HEK293T (cell line): Measurements from ENCODE around the gene AP2A1.

ENCODE experiments used
- CTCF ChIA-PET: fragments of 350-600 bp; formaldehyde crosslinking; extraction: SDS; loops from one replicate; lab custom pipeline; 2021; ENCODE audit warnings: antibody characterized with exemption, inconsistent platforms; lab: Yijun Ruan, JAX
- POLR2A ChIA-PET: fragments of 350-600 bp; formaldehyde crosslinking; extraction: SDS; loops from one replicate; lab custom pipeline; 2020; ENCODE audit warnings: antibody characterized with exemption, inconsistent platforms; lab: Yijun Ruan, JAX
- DNase-seq: peaks from one replicate; pipeline ENCODE4 v3.0.0; 2012; ENCODE audit warnings: mixed read lengths; ENCODE audit errors: extremely low spot score
- ARNT ChIP-seq: fragments of 450-650 bp; IDR thresholded peaks from 2 replicates; pipeline ENCODE4 v1.6.1; 2017; ENCODE audit warnings: mild to moderate bottlenecking
- BHLHE40 ChIP-seq: fragments of 450-650 bp; IDR thresholded peaks from 2 replicates; pipeline ENCODE4 v1.6.1; 2016; ENCODE audit warnings: mild to moderate bottlenecking, moderate library complexity, borderline replicate concordance
- CTBP1 ChIP-seq: fragments of 450-650 bp; IDR thresholded peaks from 2 replicates; pipeline ENCODE4 v1.6.1; 2016; ENCODE audit warnings: borderline replicate concordance
- ELF4 ChIP-seq: fragments of 450-650 bp; IDR thresholded peaks from 2 replicates; pipeline ENCODE4 v1.6.1; 2017; ENCODE audit warnings: antibody characterized with exemption
- FOXA1 ChIP-seq: fragments of 450-650 bp; IDR thresholded peaks from 2 replicates; pipeline ENCODE4 v1.6.1; 2016; ENCODE audit warnings: mild to moderate bottlenecking
- FOXK2 ChIP-seq: fragments of 450-650 bp; IDR thresholded peaks from 2 replicates; pipeline ENCODE4 v1.6.1; 2016; ENCODE audit warnings: mild to moderate bottlenecking
- FOXM1 ChIP-seq: fragments of 450-650 bp; IDR thresholded peaks from 2 replicates; pipeline ENCODE4 v1.6.1; 2017; ENCODE audit warnings: mild to moderate bottlenecking, borderline replicate concordance
- HDGF ChIP-seq: fragments of 450-650 bp; IDR thresholded peaks from 2 replicates; pipeline ENCODE4 v1.6.1; 2017; ENCODE audit warnings: antibody characterized with exemption, borderline replicate concordance
- L3MBTL2 ChIP-seq: fragments of 450-650 bp; conservative IDR thresholded peaks from 2 replicates; pipeline ENCODE4 v1.6.1; 2016; ENCODE audit warnings: mild to moderate bottlenecking
- LEF1 ChIP-seq: fragments of 450-650 bp; IDR thresholded peaks from 2 replicates; pipeline ENCODE4 v1.6.1; 2017; ENCODE audit warnings: mild to moderate bottlenecking, borderline replicate concordance
- NFRKB ChIP-seq: fragments of 450-650 bp; IDR thresholded peaks from 2 replicates; pipeline ENCODE4 v1.6.1; 2016; ENCODE audit warnings: mild to moderate bottlenecking, moderate library complexity
- PKNOX1 ChIP-seq: fragments of 450-650 bp; IDR thresholded peaks from 2 replicates; pipeline ENCODE4 v1.6.1; 2016
- SP1 ChIP-seq: fragments of 450-650 bp; IDR thresholded peaks from 2 replicates; pipeline ENCODE4 v1.6.1; 2017
- SUZ12 ChIP-seq: fragments of 450-650 bp; IDR thresholded peaks from 2 replicates; pipeline ENCODE4 v1.6.1; 2016; ENCODE audit warnings: mild to moderate bottlenecking
- TARDBP ChIP-seq: fragments of 450-650 bp; IDR thresholded peaks from 2 replicates; pipeline ENCODE4 v1.6.1; 2016
- ZNF384 ChIP-seq: fragments of 450-650 bp; IDR thresholded peaks from 2 replicates; pipeline ENCODE4 v1.6.1; 2016

AP2A1 gene

DNA sequence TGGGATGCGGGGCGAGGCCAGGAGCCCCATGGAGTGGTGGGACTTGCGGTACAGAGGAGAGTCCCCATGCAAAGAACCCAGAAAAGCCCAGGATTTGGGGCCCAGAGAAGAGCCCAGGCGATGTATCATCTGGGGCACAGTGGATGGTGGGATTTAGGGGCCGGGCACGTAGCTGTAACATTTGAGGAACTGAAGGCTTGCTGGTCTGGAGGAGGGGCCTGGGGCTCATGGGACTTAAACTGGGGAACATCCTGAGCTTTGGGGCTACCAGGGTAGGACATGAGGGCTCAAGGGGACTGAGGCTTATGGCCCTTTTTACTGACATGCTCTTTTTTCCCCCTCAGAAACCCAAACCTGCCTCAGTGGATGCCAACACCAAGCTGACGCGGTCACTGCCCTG lies 64.8 kb downstream of the AP2A1 start:
- ChIA-PET POLR2A (interaction anchor here (1.5 kb wide), 1 partner anchor 19 kb away, joined by 4 read pairs; no protein-coding TSS in a partner anchor), CTCF (no interaction called here)
- TF ChIP-seq PKNOX1 (no peak), SP1 (no peak), ZNF384 (no peak), ELF4 (no peak), FOXA1 (no peak), BHLHE40 (no peak), SUZ12 (no peak), L3MBTL2 (no peak), FOXK2 (no peak), FOXM1 (no peak), CTBP1 (no peak), NFRKB (no peak), TARDBP (no peak)
- DNase-seq: no peak

- TF ChIP-seq L3MBTL2: no peak
- TF ChIP-seq NFRKB: no peak
- TF ChIP-seq SP1: no peak
- TF ChIP-seq ELF4: no peak
- no peak for TF ChIP-seq BHLHE40
- no peak for TF ChIP-seq SUZ12
- no peak for TF ChIP-seq CTBP1
- no peak for TF ChIP-seq FOXA1
- no peak for TF ChIP-seq HDGF
- TF ChIP-seq ZNF384: no peak
- no peak for TF ChIP-seq FOXM1
- TF ChIP-seq FOXK2: no peak
- TF ChIP-seq TARDBP: no peak
- no peak for TF ChIP-seq ARNT
- TF ChIP-seq PKNOX1: no peak
- TF ChIP-seq LEF1: no peak
- CTCF ChIA-PET: no interaction called here
- POLR2A ChIA-PET: interaction anchor here (1.4 kb wide), 1 partner anchor 18 kb away, joined by 4 read pairs; the partner anchor contains the start of gene PTOV1
- no peak for DNase-seq
Observed at GRCh38 chr19:49832556-49832955, 65.8 kb downstream of the AP2A1 start.

GRCh38 chr19:49833599-49833998 lies 66.8 kb downstream of the AP2A1 start:
- ChIA-PET POLR2A (interaction anchor here (1.2 to 1.4 kb wide), 2 partner anchors 17 to 43 kb away, joined by 3 to 4 read pairs; partner anchors contain the start of gene PTOV1), CTCF (no interaction called here)
- DNase-seq: no peak
- TF ChIP-seq FOXM1: no peak
- TF ChIP-seq SUZ12: no peak
- TF ChIP-seq SP1: no peak
- no peak for TF ChIP-seq ARNT
- TF ChIP-seq FOXA1: no peak
- no peak for TF ChIP-seq ZNF384
- no peak for TF ChIP-seq PKNOX1
- no peak for TF ChIP-seq BHLHE40

- POLR2A ChIA-PET: interaction anchor here (1.6 kb wide), 1 partner anchor 9 kb away, joined by 3 read pairs; no protein-coding TSS in a partner anchor
Observed at GRCh38 chr19:49835562-49835961, 68.8 kb downstream of the AP2A1 start.

More at GRCh38 chr19:49835562-49835961, 68.8 kb downstream of the AP2A1 start:
- DNase-seq: no peak
- TF ChIP-seq NFRKB (no peak), FOXK2 (no peak), FOXA1 (no peak), LEF1 (no peak), ARNT (no peak), SP1 (no peak), ZNF384 (no peak), L3MBTL2 (no peak), BHLHE40 (no peak), FOXM1 (no peak), SUZ12 (no peak), PKNOX1 (no peak), TARDBP (no peak), CTBP1 (no peak), ELF4 (no peak), HDGF (no peak)
- CTCF ChIA-PET: no interaction called here
